Caco-2 (cell line): Measurements from ENCODE around the gene PLEKHN1. TPM values are rescaled to one million over a fixed set of nuclear protein-coding genes. Genes with fewer than 3 reads are reported as not detected.
A peak's percentile ranks its signal among the peaks of the same experiment; 100 is the strongest.

ENCODE experiments used
- BruUV-seq: library from RNA; stranded (reverse); fragments of 400-500 nt; replicated peaks from 2 replicates; lab custom pipeline; 2021; lab: Mats Ljungman, UMichigan
- CTCF ChIA-PET: fragments of 300-600 bp; sonication (Branson Sonifier 250); formaldehyde crosslinking; loops from one replicate; lab custom pipeline; 2022; ENCODE audit warnings: antibody characterized with exemption; lab: Charles Lee
- POLR2A ChIA-PET: fragments of 300-600 bp; sonication (Branson Sonifier 250); formaldehyde crosslinking; loops from one replicate; lab custom pipeline; 2022; ENCODE audit warnings: antibody characterized with exemption; lab: Charles Lee
- DNase-seq, 2 experiments: peaks; one replicate each; pipeline versions ENCODE4 v3.0.0 to v3.0.0-alpha.2; 2020 to 2022
- H3K27me3 ChIP-seq: replicated peaks from 2 replicates; pipeline ENCODE4 v1.6.0; 2011; ENCODE audit warnings: low read length; ENCODE audit not compliant: control insufficient read depth, insufficient read depth
- H3K36me3 ChIP-seq: 2 replicates; pipeline ENCODE4 v1.5.1; 2011; ENCODE audit warnings: low read length; ENCODE audit not compliant: control insufficient read depth, insufficient read depth
- H3K4me1 ChIP-seq: fragments of 250-450 bp; sonication (Bioruptor Pico); 2 replicates; pipeline ENCODE4 v1.5.1; 2020; ENCODE audit warnings: mild to moderate bottlenecking
- H3K4me3 ChIP-seq: 2 replicates; pipeline ENCODE4 v1.5.1; 2011; ENCODE audit warnings: low read depth, mild to moderate bottlenecking, control low read depth, low read length
- H3K9me3 ChIP-seq: fragments of 250-450 bp; sonication (Bioruptor Pico); 2 replicates; pipeline ENCODE4 v1.5.1; 2020; ENCODE audit warnings: mild to moderate bottlenecking, moderate library complexity
- H3K27ac Mint-ChIP-seq: one replicate; pipeline ENCODE4 v1.8.0; 2022; ENCODE audit warnings: mixed read lengths; ENCODE audit not compliant: unreplicated experiment
- H3K27me3 Mint-ChIP-seq: one replicate; pipeline ENCODE4 v1.8.0; 2022; ENCODE audit warnings: mixed read lengths; ENCODE audit not compliant: insufficient read depth, unreplicated experiment
- H3K36me3 Mint-ChIP-seq: one replicate; pipeline ENCODE4 v1.8.0; 2022; ENCODE audit warnings: mild to moderate bottlenecking, mixed read lengths; ENCODE audit not compliant: insufficient read depth, unreplicated experiment
- H3K4me1 Mint-ChIP-seq: one replicate; pipeline ENCODE4 v1.8.0; 2022; ENCODE audit warnings: low read depth, mixed read lengths; ENCODE audit not compliant: unreplicated experiment
- H3K4me3 Mint-ChIP-seq: one replicate; pipeline ENCODE4 v1.8.0; 2022; ENCODE audit warnings: mild to moderate bottlenecking, moderate library complexity, mixed read lengths; ENCODE audit not compliant: unreplicated experiment
- H3K9me3 Mint-ChIP-seq: one replicate; pipeline ENCODE4 v1.8.0; 2022; ENCODE audit warnings: mixed read lengths; ENCODE audit not compliant: unreplicated experiment
- CTCF ChIP-seq, 2 experiments: fragments of 200-600 bp in 1 of 2; IDR thresholded peaks; 1 replicate in 1 of 2; 2 replicates in 1 of 2; pipeline versions ENCODE4 v1.5.1 to v1.8.0; 2011 to 2022; ENCODE audit warnings: antibody characterized with exemption in 1 of 2, control low read depth in 1 of 2, inconsistent platforms in 1 of 2, low read depth in 1 of 2, low read length in 1 of 2, mild to moderate bottlenecking in 1 of 2, moderate library complexity in 1 of 2; ENCODE audit not compliant: insufficient read depth in 1 of 2, severe bottlenecking in 1 of 2, unreplicated experiment in 1 of 2
- intact Hi-C: fragments of 100-400 bp; cut with micrococcal nuclease; formaldehyde crosslinking; loops from one replicate; pipeline ENCODE4 v1.10.0; 2022; ENCODE audit not compliant: unreplicated experiment
- total RNA-seq: library from RNA; stranded (reverse); gene quantifications from 2 replicates; pipeline ENCODE4 v1.2.3, GENCODE V29; 2022

Gene PLEKHN1
- total RNA-seq, 1 experiment from 2014 or later = 3.1 TPM

GRCh38 chr1:981955-982558, 15.8 kb downstream of the PLEKHN1 start, which contains the start of gene PERM1:
PERM1 (minus strand) TSS chr1:982093; CDS start chr1:981029, 1,064 bp downstream.
- CTCF ChIA-PET = interaction anchor here (1.5 kb wide), 1 partner anchor 82 kb away, joined by 5 read pairs; no protein-coding TSS in a partner anchor
- H3K9me3 Mint-ChIP-seq = no peaks in the 10 kb centered on the region
- H3K4me3 Mint-ChIP-seq = no peak within 1 kb of the TSS
- POLR2A ChIA-PET = interaction anchor here (0.9 kb wide), 1 partner anchor 18 kb away, joined by 3 read pairs; no protein-coding TSS in a partner anchor
- DNase-seq = no peak
- Histone ChIP-seq H3K9me3 (no peaks in the 10 kb centered on the region), H3K36me3 (no peaks in the 10 kb centered on the region), H3K27me3 (no peaks in the 10 kb centered on the region), H3K4me3 (no peak within 1 kb of the TSS), H3K4me1 (no peaks in the 10 kb centered on the region)
- no TSS peak for BruUV-seq
- peaks cover 6% of the 10 kb centered on the region for H3K4me1 Mint-ChIP-seq
- H3K27me3 Mint-ChIP-seq = no peaks in the 10 kb centered on the region
- TF ChIP-seq CTCF (IDR thresholded peaks at IDR 0.05; ENCODE audit: insufficient read depth in 1 of 2, low read depth in 1 of 2, low read length in 1 of 2, severe bottlenecking in 1 of 2, unreplicated experiment in 1 of 2) = no peak
- peaks cover 9% of the 10 kb centered on the region for H3K36me3 Mint-ChIP-seq
- intact Hi-C loops = loop anchor here (5.0 kb wide), 1 partner anchor 80 kb away; no protein-coding TSS in a partner anchor
- H3K27ac Mint-ChIP-seq = no peak within 1 kb of the TSS

GRCh38 chr1:982765-983436, 16.6 kb downstream of the PLEKHN1 start:
- no TSS peak for BruUV-seq
- Histone ChIP-seq H3K9me3 (no peaks in the 10 kb centered on the region), H3K4me3 (no peak overlapping the region), H3K36me3 (no peaks in the 10 kb centered on the region), H3K27me3 (no peaks in the 10 kb centered on the region), H3K4me1 (no peaks in the 10 kb centered on the region)
- no peak overlapping the region for H3K4me3 Mint-ChIP-seq
- ChIA-PET POLR2A (no interaction called here), CTCF (interaction anchor here (0.6 to 1.5 kb wide), 3 partner anchors 24 to 264 kb away, joined by 3 to 7 read pairs (median 5); no protein-coding TSS in a partner anchor)
- TF ChIP-seq CTCF (IDR thresholded peaks at IDR 0.05; ENCODE audit: insufficient read depth in 1 of 2, low read depth in 1 of 2, low read length in 1 of 2, severe bottlenecking in 1 of 2, unreplicated experiment in 1 of 2) = no peak
- no peaks in the 10 kb centered on the region for H3K27me3 Mint-ChIP-seq
- peaks cover 7% of the 10 kb centered on the region for H3K36me3 Mint-ChIP-seq
- H3K27ac Mint-ChIP-seq = no peak overlapping the region
- H3K4me1 Mint-ChIP-seq = peaks cover 6% of the 10 kb centered on the region
- DNase-seq = no peak
- H3K9me3 Mint-ChIP-seq = no peaks in the 10 kb centered on the region
- intact Hi-C loops = loop anchor here (5.0 kb wide), 1 partner anchor 79 kb away; no protein-coding TSS in a partner anchor

GRCh38 chr1:983798-984475, 17.7 kb downstream of the PLEKHN1 start:
- CTCF ChIA-PET = interaction anchor here (0.6 to 1.5 kb wide), 5 partner anchors 10 to 196 kb away, joined by 4 to 6 read pairs (median 6); no protein-coding TSS in a partner anchor
- Mint-ChIP-seq H3K9me3 (no peaks in the 10 kb centered on the region), H3K27me3 (no peaks in the 10 kb centered on the region), H3K4me3 (no peak overlapping the region), H3K36me3 (peaks cover 4% of the 10 kb centered on the region), H3K27ac (no peak overlapping the region), H3K4me1 (no peaks in the 10 kb centered on the region)
- POLR2A ChIA-PET = interaction anchor here (0.6 to 1.3 kb wide), 2 partner anchors 18 to 41 kb away, joined by 5 to 8 read pairs; no protein-coding TSS in a partner anchor
- Histone ChIP-seq H3K27me3 (no peaks in the 10 kb centered on the region), H3K4me3 (no peak overlapping the region), H3K9me3 (no peaks in the 10 kb centered on the region), H3K4me1 (no peaks in the 10 kb centered on the region), H3K36me3 (no peaks in the 10 kb centered on the region)
- DNase-seq = peak in 1 of 2 experiments; percentile 73
- intact Hi-C loops = loop anchor here (2.0 to 5.0 kb wide), 2 partner anchors 78 to 307 kb away; no protein-coding TSS in a partner anchor
- BruUV-seq = no TSS peak
- TF ChIP-seq CTCF (IDR thresholded peaks at IDR 0.05; ENCODE audit: insufficient read depth in 1 of 2, low read depth in 1 of 2, low read length in 1 of 2, severe bottlenecking in 1 of 2, unreplicated experiment in 1 of 2) = peak; percentile 91 to 93
